HCT116 (cell line): Measurements from ENCODE around the gene ARHGAP33. TPM values are rescaled to one million over a fixed set of nuclear protein-coding genes. Genes with fewer than 3 reads are reported as not detected.

Experiments
- ATAC-seq: fragments of 200-7000 bp; cut with Tn5 transposase; 2 replicates; pipeline ENCODE4 v1.9.1; 2020; ENCODE audit warnings: mild to moderate bottlenecking, moderate library complexity
- BruUV-seq: library from RNA; stranded (reverse); fragments of 400-500 nt; replicated peaks from 2 replicates; lab custom pipeline; 2021; lab: Mats Ljungman, UMichigan
- CTCF ChIA-PET: fragments of 300-600 bp; sonication (Branson Sonifier 250); formaldehyde crosslinking; loops from one replicate; lab custom pipeline; 2021; ENCODE audit warnings: antibody characterized with exemption; lab: Charles Lee
- POLR2A ChIA-PET: fragments of 300-600, 350-600 bp; sonication (Branson Sonifier 250); formaldehyde crosslinking; loops from one replicate; lab custom pipeline; 2021; ENCODE audit warnings: antibody characterized with exemption; lab: Charles Lee
- RAD21 ChIA-PET, 2 experiments: fragments of 300-600 bp; sonication (Branson Sonifier 250); formaldehyde crosslinking; loops; one replicate each; lab custom pipeline; 2023; ENCODE audit warnings: low total read pairs in 2 of 2; ENCODE audit not compliant: uncharacterized antibody in 2 of 2, unreplicated experiment in 2 of 2, low non-redundant PET in 1 of 2; lab: Charles Lee
- DNase-seq: peaks from one replicate; pipeline ENCODE4 v3.0.0-alpha.2; 2010; ENCODE audit warnings: low read depth, low spot score
- H2AFZ ChIP-seq: fragments of 200-600 bp; shearing (Covaris generic), sonication (generic); 2 replicates; pipeline ENCODE4 v1.6.1; 2017; ENCODE audit warnings: low read depth, mixed run types, mixed read lengths, antibody characterized with exemption, low read length; ENCODE audit not compliant: poor library complexity, severe bottlenecking
- H3K27ac ChIP-seq: 2 replicates; pipeline ENCODE4 v1.5.1; 2012; ENCODE audit warnings: low read depth, low read length
- H3K27me3 ChIP-seq: fragments of 200-600 bp; sonication (generic); 2 replicates; pipeline ENCODE4 v1.6.1; 2016; ENCODE audit warnings: mixed run types, low read length, mixed read lengths; ENCODE audit not compliant: insufficient read depth
- H3K36me3 ChIP-seq, 2 experiments: fragments of 200-500 bp in 1 of 2; fragments of 200-600 bp in 1 of 2; sonication (Bioruptor generic) in 1 of 2; sonication (generic) in 1 of 2; 2 replicates each; pipeline versions ENCODE4 v1.5.1 to v1.6.1; 2014 to 2016; ENCODE audit warnings: low read length in 2 of 2, inconsistent platforms in 1 of 2, mixed read lengths in 1 of 2, mixed run types in 1 of 2; ENCODE audit not compliant: insufficient read depth in 2 of 2, control insufficient read depth in 1 of 2
- H3K4me1 ChIP-seq, 2 experiments: fragments of 200-600 bp in 1 of 2; sonication (generic) in 1 of 2; 2 replicates each; pipeline versions ENCODE4 v1.5.1 to v1.6.1; 2012 to 2017; ENCODE audit warnings: low read length in 2 of 2, inconsistent platforms in 1 of 2, mild to moderate bottlenecking in 1 of 2, mixed read lengths in 1 of 2, mixed run types in 1 of 2, moderate library complexity in 1 of 2; ENCODE audit not compliant: insufficient read depth in 2 of 2, control insufficient read depth in 1 of 2
- H3K4me2 ChIP-seq: fragments of 200-600 bp; sonication (generic); 2 replicates; pipeline ENCODE4 v1.6.1; 2017; ENCODE audit warnings: mixed run types, low read length, mixed read lengths
- H3K4me3 ChIP-seq, 2 experiments: fragments of 200-600 bp in 1 of 2; sonication (generic) in 1 of 2; replicated peaks in 1 of 2; 2 replicates each; pipeline ENCODE4 v1.5.1; 2011 to 2016; ENCODE audit warnings: low read length in 2 of 2, control low read depth in 1 of 2, low read depth in 1 of 2, mild to moderate bottlenecking in 1 of 2, mixed read lengths in 1 of 2, mixed run types in 1 of 2
- H3K79me2 ChIP-seq: fragments of 200-600 bp; sonication (generic); 2 replicates; pipeline ENCODE4 v1.6.1; 2017; ENCODE audit warnings: mild to moderate bottlenecking, mixed run types, low read length, moderate library complexity, mixed read lengths; ENCODE audit not compliant: insufficient read depth
- H3K9ac ChIP-seq: fragments of 200-600 bp; sonication (generic); 2 replicates; pipeline ENCODE4 v1.6.1; 2016; ENCODE audit warnings: low read length, mixed read lengths
- H3K9me2 ChIP-seq: fragments of 200-600 bp; sonication (generic), shearing (Covaris generic); 2 replicates; pipeline ENCODE4 v1.6.1; 2017; ENCODE audit warnings: mixed run types, mild to moderate bottlenecking, moderate library complexity; ENCODE audit not compliant: insufficient read depth
- H3K9me3 ChIP-seq, 2 experiments: fragments of 200-500 bp in 1 of 2; fragments of 200-600 bp in 1 of 2; sonication (Bioruptor generic) in 1 of 2; sonication (generic) in 1 of 2; 2 replicates each; pipeline ENCODE4 v1.6.1; 2014 to 2017; ENCODE audit warnings: low read length in 2 of 2, mixed read lengths in 2 of 2, inconsistent platforms in 1 of 2, low read depth in 1 of 2, mild to moderate bottlenecking in 1 of 2, mixed run types in 1 of 2, moderate library complexity in 1 of 2; ENCODE audit not compliant: control insufficient read depth in 1 of 2, insufficient read depth in 1 of 2
- H4K20me1 ChIP-seq: fragments of 200-600 bp; sonication (generic), shearing (Covaris generic); 2 replicates; pipeline ENCODE4 v1.6.1; 2017; ENCODE audit warnings: mixed run types, mild to moderate bottlenecking, moderate library complexity; ENCODE audit not compliant: insufficient read depth
- ATF3 ChIP-seq: IDR thresholded peaks from 2 replicates; pipeline ENCODE4 v1.6.1; 2012
- TCF7L2 ChIP-seq: IDR thresholded peaks from 2 replicates; pipeline ENCODE4 v1.7.0; 2011; ENCODE audit warnings: borderline replicate concordance, inconsistent platforms; ENCODE audit not compliant: insufficient read depth, insufficient read length; ENCODE audit errors: extremely low read depth
- ZBTB33 ChIP-seq: IDR thresholded peaks from 2 replicates; pipeline ENCODE4 v1.6.1; 2011; ENCODE audit warnings: mild to moderate bottlenecking, low read length, moderate library complexity; ENCODE audit not compliant: insufficient replicate concordance; ENCODE audit errors: extremely low read depth
- intact Hi-C: fragments of 100-400 bp; cut with micrococcal nuclease; formaldehyde crosslinking; loops from 2 replicates; pipeline ENCODE4 v1.10.0; 2022
- total RNA-seq: library from RNA; stranded (reverse); gene quantifications from one replicate; pipeline ENCODE4 v1.2.1, GENCODE V29; 2021; ENCODE audit not compliant: unreplicated experiment

Gene ARHGAP33
- total RNA-seq, 1 experiment from 2014 or later, result 30.2 TPM

- TF ChIP-seq TCF7L2, result no peak
- no peak for TF ChIP-seq ZBTB33
- TF ChIP-seq, all 23 proteins: peak for 0
Observed at GRCh38 chr19:35784503-35785338, 9.4 kb downstream of the ARHGAP33 start (continued).

- DNase-seq (no peak), ATAC-seq (no peak)
- Histone ChIP-seq H3K4me2 (no peak overlapping the region), H3K9me3 (no peaks in the 10 kb centered on the region), H3K9me2 (no peaks in the 10 kb centered on the region), H4K20me1 (no peaks in the 10 kb centered on the region), H3K27me3 (no peaks in the 10 kb centered on the region), H2AFZ (no peak overlapping the region), H3K4me1 (no peaks in the 10 kb centered on the region), H3K4me3 (no peak overlapping the region), H3K9ac (no peak overlapping the region), H3K36me3 (peaks cover 2 to 4% of the 10 kb centered on the region in 2 experiments; a peak in 2 of 4 replicates), H3K27ac (no peak overlapping the region), H3K79me2 (no peaks in the 10 kb centered on the region)
- TF ChIP-seq ATF3, result no peak
- CTCF ChIA-PET, result no interaction called here
- RAD21 ChIA-PET, result no interaction called here
- POLR2A ChIA-PET, result no interaction called here
- intact Hi-C loops, result no loop called here
- BruUV-seq, result no TSS peak
Observed at GRCh38 chr19:35785339-35785627, 9.9 kb downstream of the ARHGAP33 start.
